COLO668 (cell line): ENCODE measurements around the gene TFEB.

Experiments
- DNase-seq: peaks from one replicate; lab custom pipeline; 2025; ENCODE audit not compliant: unreplicated experiment; lab: John Stamatoyannopoulos, UW

TFEB gene

DNA sequence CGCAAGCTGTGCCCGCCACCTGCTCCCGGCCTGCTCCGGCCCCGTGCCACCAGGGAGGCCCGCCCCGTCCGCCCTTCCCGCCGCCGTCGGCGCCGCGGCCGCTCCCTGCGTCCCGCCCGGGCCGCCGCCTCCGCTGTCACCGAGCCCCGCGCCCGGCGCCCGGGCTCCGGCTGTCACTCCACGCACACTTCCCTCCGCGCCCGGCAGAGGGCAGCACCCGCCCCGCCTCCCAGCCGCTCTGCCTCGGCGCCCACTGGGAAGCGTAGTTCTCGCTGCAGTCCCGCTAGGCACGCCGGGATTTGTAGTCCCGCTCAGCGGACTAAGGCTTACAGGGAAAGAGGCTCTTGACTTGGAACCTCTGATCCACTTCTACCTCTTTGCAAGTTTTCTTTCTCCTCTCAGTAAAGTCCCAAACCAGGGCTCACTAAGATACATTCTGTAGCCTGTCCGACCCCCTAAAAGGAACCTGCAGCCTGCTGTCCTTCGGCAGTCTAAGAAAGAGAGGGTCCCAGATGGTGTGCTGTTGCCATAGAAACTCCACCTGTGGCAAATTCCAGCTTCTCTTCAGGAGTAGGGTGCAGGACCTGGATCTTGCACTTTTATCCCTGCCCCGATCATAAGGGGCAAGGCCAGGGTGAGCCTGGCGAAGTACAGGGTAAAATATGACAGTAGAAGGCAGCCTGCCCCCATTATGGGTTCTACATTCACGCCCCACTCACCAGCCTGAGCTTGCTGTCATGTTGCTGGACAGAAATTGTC is at the start of gene TFEB:
Gene TFEB (minus strand): TSS at position 182 of the 759 bp plus-strand sequence. CDS start 44,395 bp downstream, outside the sequence.
- peak; percentile 87 for DNase-seq

DNA sequence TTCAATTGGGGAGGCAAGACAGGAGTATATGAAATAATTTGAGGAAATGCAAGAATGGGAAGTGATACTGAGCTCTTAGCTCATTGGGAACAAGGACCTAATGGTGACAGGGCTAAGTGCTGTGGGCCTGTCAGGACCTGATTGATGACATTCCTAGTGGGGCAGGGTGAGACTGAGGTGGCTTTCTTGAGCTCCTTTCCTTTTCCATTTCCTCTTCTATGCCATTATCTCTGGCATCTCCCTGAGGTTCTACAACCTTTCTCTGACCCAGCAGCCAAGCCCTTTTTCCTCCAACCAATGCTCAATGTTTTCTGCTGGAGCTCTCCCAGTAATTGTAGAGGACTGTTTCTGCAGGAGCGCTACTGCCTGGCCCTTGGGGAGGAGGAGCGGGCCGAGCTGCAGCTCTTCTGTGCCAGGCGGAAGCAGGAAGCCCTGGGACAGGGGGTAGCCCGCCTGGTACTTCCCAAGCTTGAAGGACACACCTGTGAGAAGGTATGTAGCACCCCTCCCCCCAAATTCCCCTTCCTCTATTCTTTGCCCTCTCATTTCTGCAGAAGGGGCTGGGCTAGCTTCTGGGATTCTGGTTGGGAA is 49.3 kb upstream of the TFEB start:
- no peak for DNase-seq

DNA sequence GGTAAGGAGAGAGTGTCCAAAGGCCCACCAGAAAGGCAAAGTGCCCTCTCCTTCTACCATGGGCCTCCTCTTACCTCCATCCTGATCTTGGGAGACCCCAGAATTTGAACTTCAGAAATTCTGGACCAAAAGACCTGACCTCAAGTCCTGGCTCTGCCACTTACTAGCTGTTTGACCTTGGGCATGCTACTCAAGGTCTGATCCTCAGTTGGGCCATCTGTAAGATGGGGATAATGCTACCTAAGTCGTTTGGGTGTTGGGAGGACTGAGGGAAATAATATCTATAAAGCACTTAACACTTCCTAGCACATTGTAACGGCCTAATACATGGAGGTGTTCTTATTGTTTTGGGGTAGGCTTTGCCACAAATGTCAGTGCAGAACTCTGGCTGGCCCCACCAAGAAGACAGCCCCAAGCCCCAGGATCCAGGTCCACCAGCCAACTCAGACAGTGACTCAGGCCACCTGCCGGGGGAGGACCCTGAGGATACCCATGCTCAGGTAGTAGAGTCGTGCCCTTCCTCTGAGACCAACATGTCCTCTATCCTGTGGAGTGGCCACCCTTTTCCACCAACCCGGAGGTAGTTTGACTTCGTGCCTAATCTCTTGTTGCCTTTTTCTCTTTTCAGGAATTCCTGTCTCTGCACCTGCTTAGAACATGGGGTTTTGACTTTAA is 47.8 kb upstream of the TFEB start:
- no peak for DNase-seq

DNA sequence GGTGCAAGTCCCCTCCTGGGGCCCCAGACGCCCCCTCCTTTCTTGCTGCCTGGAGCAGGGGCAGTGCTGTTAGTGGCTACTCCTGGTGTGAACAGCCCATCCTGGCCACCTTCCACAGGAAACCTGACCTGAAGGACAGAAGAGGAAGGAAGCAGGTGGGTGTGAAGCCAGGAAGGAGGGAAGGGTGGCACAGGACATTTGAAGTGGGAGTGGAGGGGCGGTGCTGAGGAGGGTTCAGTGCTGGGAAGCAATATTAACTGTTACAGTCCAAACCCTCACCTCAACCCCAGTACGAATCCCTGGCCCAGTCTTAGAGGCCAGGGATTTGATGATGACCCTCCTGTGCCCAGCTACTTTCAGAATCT is 45.9 kb upstream of the TFEB start:
- DNase-seq: no peak

DNA sequence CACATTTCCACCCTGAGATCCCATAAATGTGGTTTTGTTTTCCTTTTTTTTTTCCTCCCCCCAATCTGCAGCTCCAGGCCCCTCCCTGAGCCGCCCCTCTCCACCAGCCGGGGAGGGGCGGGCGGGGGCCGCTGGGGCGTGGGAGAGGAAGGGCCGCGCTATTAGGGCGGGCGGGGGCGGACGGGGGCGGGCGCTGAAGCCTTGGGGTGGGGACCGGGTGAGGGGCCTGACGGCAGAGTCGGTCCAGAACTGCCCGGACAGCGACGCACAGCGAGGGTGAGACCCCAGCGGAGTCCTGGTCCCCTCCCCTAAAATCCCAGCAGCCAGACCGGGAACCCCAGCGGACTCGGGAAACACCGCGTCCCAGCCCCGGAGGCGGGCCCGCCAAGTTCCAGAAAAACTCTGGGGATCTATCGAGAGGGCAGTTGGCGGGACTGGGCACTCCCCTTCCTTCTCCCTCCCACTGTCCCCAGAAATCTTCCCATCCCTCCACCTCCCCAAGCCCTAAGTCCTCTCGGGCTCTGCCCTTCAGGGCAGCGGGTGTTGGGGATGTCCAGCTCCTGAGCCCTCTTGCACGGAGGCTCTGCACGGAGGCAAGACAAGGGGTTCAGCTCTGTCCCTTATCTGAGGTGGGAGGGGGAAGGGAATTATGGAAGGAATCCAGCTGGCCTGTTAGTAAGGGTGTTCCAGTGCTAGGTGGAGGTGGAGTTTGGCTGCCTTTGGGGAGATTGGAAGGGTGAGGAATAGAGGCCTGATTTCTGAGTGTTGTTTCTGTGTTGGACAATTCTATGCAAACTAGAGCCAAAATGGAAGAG is 45.4 kb upstream of the TFEB start, which contains the start of gene PRICKLE4:
Gene PRICKLE4 (plus strand): TSS at position 232 of the 815 bp plus-strand sequence. CDS start 2,692 bp downstream, outside the sequence.
- DNase-seq: peak; percentile 18

DNA sequence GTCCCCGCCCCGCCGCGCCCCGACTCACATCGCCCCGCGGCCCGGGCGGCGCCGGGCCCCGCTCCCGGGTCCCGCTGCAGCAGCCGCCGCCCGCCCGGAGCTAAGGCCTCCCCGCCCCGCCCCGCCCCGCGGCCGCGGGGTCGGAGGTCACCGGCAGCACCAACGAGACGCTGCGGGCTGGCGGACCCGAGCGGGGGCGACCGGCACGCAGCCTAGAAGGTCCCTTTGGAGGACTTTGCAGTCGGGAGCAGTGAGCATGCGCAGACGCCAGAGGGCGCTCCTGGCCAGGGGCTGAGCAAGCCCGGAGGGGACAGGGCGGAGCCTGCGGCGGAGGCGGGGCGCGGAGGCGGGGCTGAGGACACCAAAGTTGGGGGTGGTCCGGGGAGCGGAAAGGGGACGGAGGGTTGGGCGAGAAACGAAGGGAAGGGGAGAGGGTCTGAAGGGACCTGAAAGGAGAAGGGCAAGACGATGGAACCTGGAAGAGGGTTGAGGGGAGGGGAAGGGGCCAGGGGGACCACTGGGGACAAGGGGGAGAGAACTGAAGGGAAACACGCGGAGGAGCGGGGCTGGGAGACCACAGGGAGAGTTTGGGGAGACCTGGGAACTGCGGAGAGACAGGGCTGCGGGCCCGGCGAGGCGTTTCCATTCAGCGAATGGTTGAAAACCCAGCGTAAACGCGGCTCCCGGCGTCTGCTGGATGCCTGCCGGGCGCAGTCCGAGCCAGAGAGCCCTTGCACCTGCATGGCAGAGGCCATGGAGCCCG is 44.6 kb upstream of the TFEB start, which contains the start of gene FRS3:
Gene FRS3 (minus strand): TSS at position 113 of the 763 bp plus-strand sequence. CDS start 2,913 bp downstream, outside the sequence.
- DNase-seq: peak; percentile 90

DNA sequence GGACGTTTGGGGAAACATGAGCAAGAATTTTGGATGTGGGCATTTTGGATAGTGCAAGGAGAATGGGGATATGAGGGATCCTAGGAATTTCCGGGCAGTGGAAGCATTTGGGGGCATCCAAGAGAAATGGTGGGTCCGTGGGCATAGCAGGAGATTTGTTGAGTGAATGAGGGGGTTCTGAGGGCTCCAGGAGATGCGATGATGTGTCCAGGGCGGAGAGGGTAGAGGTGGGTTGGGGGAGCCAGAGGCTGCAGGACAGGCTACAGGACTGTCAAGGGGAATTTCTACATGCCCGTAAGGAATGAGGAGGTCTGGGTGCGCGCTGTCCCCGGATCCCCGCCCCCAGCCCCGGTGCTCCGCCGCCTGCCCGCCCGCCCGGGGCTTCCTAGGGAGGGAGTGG is 43.9 kb upstream of the TFEB start:
- no peak for DNase-seq

DNA sequence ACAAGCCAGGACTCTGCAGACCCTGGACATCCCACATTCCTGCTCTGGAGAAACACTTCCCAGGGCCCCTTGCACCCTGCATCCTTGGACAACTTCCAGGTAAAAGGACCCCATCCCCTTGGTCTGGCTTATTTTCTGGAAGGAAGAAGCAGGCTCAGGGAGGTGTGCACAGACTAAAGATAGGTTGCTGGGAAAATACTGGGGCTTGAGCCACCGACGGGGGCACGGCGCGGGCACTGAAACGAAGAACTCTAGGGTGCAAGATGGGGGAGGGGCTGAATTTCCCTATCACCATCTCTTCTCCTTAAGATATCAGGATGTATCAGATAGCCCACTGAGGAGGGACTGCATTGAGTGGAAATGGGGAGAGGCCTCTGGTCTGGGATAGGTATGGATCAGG is 43.5 kb upstream of the TFEB start:
- DNase-seq: no peak

DNA sequence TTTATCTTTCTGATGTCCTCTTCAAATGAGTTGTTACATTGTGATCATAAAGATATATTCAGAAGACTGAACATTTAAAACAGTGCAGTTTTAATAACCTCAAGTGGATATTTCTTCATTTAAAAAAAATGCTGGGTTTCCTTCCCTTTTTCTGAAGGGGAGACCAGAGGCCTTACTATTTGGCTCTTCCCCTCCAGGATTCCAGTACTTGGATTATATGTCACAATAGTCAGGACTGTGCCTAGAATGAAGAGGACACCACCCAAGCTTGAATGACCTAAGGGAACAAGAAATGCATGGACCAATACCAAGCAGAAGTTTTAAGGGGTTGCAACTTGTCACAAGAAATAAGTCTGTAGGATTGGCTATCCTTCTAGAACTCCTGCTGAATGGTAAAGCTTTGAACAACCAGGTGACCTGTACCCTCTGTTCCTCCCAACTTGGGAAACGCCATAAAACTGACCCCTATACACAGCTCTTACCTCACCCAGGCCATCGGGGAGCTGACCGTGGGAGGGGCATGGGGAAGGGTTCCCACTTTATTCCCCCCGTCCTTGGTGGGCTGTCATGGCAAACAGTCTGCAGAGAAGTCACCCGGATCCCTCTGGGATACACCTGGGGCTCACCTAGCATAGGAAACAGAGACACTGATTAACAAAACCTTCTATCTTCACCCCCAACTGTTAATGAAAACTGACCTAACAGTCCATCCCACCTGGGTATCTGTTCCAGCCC is 42.3 kb upstream of the TFEB start:
- no peak for DNase-seq

DNA sequence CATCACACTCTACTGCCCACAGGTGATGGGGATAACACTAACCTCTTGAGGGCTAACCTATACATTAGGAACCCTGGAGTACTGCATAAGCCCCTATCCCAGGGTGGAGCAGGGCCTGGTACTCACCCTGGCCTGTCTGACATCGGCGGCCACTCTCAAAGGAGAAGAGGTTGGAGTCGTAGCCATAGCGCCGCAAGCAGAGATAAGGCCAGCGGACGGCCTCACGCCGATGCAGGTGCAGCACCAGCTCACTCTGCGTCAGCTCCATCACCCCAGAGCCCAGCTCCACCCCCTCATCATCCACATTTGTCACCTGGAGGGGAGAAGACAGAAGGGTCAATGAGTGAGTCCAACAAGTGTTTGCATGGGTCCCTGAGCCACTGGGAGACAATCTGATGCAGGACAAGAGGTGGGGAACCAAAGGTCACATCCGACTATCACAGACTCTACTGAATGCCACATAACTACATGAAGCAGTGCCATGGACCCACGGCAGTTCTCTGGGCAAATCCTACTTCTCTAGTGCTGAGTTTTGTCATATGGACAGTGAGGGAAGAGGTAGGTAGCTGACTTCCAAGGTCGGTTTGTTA is 40.0 kb upstream of the TFEB start:
- DNase-seq: no peak

DNA sequence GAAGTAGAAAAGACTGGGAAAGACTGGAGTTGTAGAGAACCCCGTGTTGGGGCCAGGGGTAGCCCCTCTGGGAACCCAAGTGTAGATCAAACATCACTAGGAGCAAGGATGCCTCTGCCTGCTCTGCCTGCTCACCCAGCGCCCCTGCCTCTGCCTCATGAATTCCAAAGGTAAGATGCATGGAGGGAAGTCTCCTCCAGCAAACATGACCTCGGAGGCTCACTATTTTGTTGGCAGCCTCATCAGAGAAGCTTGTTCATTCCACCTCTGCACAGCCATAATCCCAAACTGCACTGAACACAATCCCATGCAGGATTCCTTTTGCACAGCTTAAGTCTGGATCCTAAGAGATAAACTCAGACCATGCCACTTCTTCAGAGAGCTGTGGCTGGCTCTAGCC is 39.4 kb upstream of the TFEB start:
- DNase-seq: no peak

DNA sequence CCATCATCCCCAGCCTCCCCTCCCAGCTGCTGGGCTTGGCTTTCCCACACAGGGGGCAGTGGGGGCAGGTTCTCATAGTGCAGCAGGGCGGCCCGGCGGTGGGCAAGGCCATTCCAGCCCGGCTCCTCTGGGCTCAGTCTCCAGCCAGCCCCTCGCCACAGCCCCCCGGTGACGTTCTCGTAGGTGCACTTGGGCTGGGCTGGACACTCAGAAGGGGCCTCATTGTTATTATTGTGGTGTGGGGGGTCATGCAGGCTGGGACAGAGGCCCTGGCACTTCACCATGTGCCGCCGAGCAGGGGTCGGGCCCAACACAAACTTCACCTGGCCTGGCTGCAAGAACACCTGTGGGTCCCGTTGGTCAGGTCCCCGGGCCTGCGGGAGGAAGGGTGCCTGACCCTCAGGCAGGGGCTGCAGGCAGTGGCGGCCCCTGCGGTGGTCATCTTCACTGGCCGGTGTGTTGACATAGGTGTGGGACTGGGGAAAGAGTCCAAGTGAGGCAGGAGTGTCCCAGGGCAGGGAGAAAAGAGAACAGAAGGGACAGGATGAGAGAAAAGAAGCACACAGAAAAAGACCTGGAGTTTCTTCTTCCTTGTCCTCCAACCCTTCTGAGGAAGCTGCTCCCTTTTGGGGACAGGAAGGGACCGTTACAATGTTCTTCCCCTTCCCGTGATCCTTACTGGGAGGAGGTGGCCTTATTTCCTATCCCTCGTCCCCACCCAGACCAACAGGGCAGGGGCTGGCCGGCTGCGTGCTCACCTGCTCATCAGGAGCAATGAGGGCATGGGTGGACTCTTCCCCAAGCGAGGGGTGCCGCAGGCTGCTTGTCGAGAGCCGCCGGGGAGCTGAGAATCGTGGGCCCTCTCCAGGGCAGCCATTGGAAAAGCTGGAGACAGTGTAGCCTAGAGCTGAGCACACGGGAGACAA is 35.9 kb upstream of the TFEB start:
- no peak for DNase-seq

DNA sequence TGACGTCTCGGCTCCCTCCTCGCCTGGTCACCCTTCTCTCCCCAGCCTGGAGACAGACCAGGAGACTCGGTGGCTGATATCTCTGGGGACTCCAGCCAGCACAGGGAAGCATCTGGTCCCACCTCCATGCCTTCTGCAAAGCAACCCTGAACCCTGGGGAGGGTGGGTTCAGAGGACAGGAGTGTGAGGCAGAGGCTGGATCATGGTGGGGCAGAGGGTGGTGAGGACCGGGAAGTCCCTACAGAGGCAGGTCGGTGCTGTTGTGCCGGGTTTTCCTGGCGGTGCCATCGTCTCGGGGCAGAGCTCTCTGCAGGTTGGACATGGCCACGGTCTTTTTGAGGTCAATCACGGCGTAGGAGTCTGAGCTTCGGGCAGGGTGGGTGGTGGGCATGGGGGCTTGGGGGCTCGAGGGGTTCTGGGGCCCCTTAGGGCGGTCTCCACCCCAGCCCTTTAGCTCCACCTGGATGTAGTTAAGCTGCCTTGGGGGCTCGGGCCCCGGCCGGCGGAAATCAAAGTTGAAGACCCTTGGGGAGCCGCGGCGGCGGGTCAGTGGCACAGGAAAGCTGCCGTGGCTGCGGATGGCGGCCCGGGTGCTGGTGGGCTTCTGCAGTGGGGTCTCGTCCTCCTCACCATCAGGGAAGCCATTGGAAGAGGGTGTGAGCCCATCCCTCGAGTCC is 35.1 kb upstream of the TFEB start:
- no peak for DNase-seq

DNA sequence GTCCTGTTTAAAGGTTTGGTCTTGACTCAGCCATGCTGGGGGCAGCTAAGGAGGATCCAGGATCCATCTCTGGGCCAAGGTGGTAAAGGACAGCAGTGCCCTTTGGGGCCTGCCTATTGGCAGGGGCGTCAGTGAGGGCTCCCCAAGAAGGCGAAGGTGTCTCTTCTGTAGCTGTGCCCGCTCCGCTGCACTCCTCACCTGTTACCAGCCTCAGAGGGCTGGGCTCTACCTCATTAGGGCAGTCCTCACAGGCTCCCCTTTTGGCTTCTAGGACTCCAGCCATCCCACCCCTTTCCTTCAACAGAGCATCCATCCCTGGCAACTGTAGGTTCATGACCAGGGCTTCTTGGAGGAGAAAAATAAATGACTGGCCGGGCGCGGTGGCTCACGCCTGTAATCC is 34.0 kb upstream of the TFEB start:
- DNase-seq: no peak

DNA sequence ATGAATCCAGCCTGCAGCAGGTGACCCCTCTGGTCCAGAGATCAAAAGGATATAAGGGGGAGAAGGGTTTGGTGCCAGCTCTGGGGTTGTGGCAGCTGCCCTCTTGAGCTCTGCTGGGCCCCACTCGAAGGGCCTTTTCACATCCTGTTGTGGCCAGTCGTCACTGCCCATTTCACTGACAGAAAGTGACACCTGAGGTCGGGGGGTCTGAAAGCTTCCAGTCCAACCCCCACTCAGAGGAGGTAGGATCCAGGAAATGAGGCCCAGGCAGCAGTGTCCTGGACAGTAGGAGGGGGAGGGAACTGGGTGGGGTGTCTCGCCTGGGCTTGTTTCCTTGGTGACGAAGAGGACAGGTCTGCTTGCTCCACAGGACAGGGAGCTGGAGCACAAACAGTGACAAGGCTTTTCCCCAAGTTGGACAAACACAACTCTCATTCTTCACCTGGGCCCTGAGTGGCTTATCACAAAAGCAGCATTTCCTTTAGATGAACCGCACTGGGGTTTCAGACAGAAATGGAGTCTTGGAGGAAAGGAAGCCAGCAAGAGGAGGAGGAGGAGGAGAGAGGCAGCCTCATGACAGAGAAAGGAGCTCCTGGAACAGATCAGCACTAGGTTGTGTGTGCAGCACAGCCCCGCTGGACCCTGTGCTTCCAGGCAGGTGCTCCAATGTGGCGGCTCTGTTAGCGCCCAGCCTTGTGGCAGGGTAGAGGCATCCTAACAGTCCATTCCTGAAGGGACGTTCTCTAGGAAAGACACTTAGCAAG is 33.3 kb upstream of the TFEB start:
- peak; percentile 19 for DNase-seq

DNA sequence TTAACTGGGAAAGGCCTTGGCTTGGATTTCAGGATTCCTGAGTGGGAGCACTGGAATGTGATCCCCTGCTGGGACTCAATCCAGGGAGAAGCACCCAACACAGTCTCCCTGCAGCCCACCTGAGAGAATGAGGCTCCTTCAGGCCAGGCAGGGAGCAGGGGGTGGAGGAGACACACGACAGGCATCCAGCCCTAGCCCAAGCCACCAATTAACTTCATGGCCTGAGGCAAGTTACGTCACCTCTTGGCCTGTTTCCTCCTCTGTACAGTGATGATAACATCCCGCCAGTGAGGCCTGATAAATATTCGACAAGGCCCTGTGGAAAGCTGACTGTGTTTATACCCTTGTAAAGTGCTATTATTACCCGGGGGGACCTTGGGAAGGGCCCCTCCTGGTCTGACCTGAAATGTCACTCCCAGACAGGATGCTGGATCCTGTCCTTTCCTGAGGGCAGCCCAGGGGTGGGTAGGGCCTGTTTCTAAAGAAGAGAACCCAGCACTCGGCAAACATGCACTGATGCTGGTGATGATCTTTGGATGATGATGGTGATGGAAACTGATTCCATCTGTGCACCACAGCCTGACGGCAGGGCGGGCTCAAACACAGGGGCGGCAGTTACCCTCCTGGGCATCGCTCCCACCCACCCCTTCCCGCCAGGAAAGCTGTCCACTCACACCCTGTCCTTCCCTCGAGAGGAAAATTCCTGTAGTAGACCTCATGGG is 31.9 kb upstream of the TFEB start:
- peak; percentile 44 for DNase-seq
